A549 treated with Mapracorat at 1 μM for 4 hours (cell line): ENCODE data around the gene TICAM1. TPM values are rescaled to one million over a fixed set of nuclear protein-coding genes. Genes with fewer than 3 reads are reported as not detected.

Experiments used
- total RNA-seq: library from RNA; stranded (reverse); fragments of 200-300 nt; extraction: Qiagen RNA extraction; gene quantifications from 5 replicates; pipeline ENCODE4 v1.2.3, GENCODE V29; 2022

Gene TICAM1
- 6.4 to 10.0 TPM (median 8.6 TPM) in 5 replicates for total RNA-seq

GRCh38 chr19:4831304-4831978 is at the start of gene TICAM1:
Gene TICAM1 (minus strand): TSS chr19:4831712. CDS start chr19:4818377, 13,335 bp downstream.

GRCh38 chr19:4867534-4868285 is 36.2 kb upstream of the TICAM1 start, which contains the start of gene PLIN3:
Gene PLIN3 (minus strand): TSS chr19:4867667. CDS start chr19:4861394, 6,273 bp downstream.

DNA sequence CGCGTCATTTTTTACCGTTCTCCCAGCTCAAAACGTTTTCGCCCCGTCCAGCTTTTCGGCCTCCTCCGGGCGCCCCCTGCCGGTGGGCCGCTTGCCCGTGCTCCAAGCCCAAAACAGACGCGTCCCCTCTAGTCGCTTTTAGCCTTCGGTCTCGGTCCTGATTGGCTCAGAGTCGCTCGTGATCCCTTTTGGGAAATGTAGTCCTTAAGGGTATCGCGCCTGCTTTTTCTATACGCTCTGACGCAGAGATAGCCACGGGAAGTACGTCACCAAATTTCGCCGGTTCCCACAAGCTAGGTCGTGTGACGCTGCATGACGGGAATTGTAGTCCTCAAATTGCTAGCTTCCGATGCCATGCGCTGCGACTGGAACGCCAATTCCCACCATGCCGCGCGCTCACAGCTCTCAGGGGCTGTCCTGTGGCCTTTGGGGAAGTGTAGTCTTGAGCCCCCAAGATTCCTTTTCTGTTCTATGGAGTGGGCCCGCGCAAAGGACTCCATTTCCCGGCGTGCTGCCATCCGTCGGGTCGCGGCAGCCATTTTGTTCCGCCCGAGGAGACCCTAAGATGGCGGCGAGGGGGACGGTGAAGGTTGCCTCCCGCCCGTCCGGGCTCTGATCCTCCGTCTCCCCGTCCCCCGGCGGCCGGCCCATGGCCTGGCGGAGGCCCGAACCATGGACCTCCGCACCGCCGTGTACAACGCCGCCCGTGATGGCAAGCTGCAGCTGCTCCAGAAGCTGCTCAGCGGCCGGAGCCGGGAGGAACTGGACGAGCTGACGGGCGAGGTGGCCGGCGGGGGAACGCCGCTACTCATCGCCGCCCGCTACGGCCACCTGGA is 40.1 kb downstream of the TICAM1 start, which contains the start of gene FEM1A:
Gene FEM1A (plus strand): TSS at position 552 of the 836 bp plus-strand sequence. CDS start 121 bp downstream, at position 673.

Other genes with a start within 250 kb of the TICAM1 start
- 2.9 to 4.4 TPM (median 3.7 TPM) in 5 replicates for gene TNFAIP8L1, start 192.2 kb downstream of the TICAM1 start, total RNA-seq
- 116 to 139 TPM (median 137 TPM) in 5 replicates for gene MYDGF, start 161.4 kb downstream of the TICAM1 start, total RNA-seq
- gene DPP9, start 107.9 kb downstream of the TICAM1 start, total RNA-seq, result 50.8 to 62.0 TPM (median 59.5 TPM) in 5 replicates
- gene FEM1A, start 40.0 kb downstream of the TICAM1 start, total RNA-seq, result 5.3 to 5.7 TPM (median 5.6 TPM) in 5 replicates
- gene PLIN3, start 36.0 kb upstream of the TICAM1 start, total RNA-seq, result 142 to 162 TPM (median 155 TPM) in 5 replicates
- not detected in 5 replicates for gene ARRDC5, start 71.2 kb upstream of the TICAM1 start, total RNA-seq
- 38.9 to 48.4 TPM (median 45.3 TPM) in 5 replicates for gene UHRF1, start 77.8 kb upstream of the TICAM1 start, total RNA-seq
- gene KDM4B, start 137.4 kb upstream of the TICAM1 start, total RNA-seq, result 6.2 to 9.4 TPM (median 9.0 TPM) in 5 replicates